GM18508 (cell line): ENCODE data around the gene PTGDS.

Experiments used
- ATAC-seq: cut with Tn5 transposase; IDR thresholded peaks from one replicate; pipeline ENCODE4 v1.9.1; 2021; ENCODE audit warnings: moderate number of reproducible peaks; ENCODE audit not compliant: insufficient read depth, unreplicated experiment

PTGDS gene

GRCh38 chr9:136972335-136972734, 5.0 kb upstream of the PTGDS start:
- no peak for ATAC-seq

GRCh38 chr9:136972743-136973142, 4.6 kb upstream of the PTGDS start:
- no peak for ATAC-seq

DNA sequence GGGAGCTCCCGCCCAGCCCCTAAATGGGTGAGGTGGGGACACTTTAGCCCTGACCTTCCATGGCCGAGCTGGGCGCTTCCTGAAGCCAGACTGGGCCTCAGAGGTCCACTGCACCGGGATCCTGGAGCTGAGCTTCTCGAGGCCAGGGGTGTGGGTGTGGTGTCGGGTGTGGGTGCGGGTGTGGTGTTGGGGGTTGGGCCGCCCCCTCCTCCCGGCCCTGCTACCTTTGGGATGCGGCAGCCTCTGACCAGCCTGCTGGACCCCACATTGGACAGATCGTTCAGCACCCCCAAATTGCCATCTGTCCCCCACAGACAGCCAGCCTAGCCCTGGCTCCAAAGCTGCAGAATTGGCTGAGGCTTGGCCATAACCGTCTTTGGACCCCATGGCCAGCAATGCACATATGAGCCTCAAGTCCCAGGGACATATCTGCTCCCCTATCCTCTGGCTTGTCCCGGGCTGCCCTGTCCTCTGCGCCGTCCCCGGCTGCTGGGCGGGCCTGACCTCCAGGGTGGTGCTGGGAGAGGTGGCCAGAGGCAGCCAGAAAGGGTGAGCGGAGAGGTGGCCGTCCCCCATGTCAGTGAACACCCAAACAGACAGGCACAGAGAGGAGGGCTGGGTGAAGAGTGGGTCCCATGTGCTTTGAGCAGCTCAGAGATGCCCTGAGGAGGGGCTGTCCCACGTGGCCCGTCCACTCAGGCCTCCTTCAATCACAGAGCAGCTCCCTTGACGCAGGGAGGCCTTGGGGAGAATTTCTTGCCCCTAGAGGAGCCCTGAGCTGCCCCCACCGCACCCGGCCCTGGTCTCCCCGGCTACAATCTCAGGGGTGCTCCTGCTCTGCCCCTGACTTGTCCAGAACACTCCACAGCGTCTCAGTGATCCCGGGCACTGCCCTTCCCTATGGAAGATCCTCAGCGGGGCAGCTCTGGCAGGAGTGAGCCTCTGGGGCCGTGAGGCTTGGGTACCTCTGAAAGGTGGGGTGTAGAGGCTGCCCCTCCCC, 3.4 kb upstream of the PTGDS start:
- ATAC-seq: no peak

- ATAC-seq: no peak
Observed at GRCh38 chr9:136974817-136975535, 2.3 kb upstream of the PTGDS start.

GRCh38 chr9:136975644-136976043, 1.7 kb upstream of the PTGDS start:
- ATAC-seq: no peak

DNA sequence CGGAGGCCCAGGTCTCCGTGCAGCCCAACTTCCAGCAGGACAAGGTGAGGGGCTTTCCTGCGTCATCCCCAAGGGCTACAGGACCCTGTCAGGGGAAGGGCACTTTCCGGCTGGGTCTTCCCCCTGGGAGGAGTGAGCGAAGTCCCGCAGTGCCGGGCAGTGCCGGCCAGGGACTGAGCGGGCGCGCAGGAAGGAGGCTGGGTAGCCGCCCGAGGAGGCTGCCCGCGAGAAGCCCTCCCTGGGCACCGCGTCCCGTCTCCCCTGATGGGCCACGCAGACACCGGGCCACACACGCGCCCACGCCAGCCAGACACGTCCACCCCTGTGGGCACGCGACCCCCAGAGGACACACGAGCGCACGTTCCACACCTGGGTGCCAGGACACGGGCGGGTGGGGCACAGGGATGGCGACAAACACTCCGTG, 357 bp downstream of the PTGDS start:
- ATAC-seq: no peak

- no peak for ATAC-seq
Observed at GRCh38 chr9:136978073-136978864, 965 bp downstream of the PTGDS start.

GRCh38 chr9:136978865-136979544, 1.7 kb downstream of the PTGDS start:
- no peak for ATAC-seq

- no peak for ATAC-seq
Observed at GRCh38 chr9:136979769-136980587, 2.7 kb downstream of the PTGDS start.

GRCh38 chr9:136980669-136981478, 3.6 kb downstream of the PTGDS start:
- ATAC-seq: no peak

- no peak for ATAC-seq
Observed at GRCh38 chr9:136981588-136982231, 4.4 kb downstream of the PTGDS start.

DNA sequence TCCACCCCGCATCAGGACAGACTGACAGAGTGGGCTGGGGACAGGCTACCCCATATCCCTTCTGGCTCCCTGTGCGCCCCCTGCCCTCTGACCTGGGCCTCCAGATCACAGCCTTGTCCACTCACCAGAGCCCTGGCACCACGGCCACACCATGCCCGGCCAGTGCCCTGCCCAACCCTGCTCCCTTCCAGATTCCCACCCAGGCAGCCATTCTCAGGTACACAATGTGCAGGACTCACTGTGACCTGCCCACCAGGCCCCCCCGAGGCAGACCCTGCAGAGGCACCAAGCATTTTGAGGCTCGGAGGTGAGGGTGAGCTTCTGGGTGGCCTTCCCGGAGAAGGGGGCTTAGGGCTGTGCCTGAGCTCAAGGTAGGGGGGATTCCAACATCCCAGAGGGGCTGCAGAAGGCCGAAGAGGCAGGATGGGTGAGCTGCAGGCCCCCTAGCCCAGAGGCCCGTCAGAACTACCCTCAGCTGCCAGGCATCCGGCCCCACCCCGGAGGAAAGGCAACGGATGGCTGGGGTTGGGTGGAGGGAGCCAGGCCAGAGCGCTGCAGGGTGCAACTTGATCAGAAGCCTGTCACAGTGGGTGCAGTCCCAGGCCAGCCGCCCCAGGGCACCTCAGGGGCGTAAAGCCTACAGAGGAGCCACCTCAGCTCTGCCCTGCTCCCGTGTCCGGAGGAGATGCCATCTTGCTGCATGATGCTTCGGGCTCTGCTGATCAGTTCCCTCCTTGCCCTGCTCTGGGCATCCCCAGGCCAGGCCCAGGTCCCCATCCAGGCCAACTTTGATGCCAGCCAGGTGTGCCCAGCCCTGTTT, 5.1 kb downstream of the PTGDS start, which contains the start of gene LCNL1:
TSS of gene LCNL1 (plus strand) at position 762 of the 820 bp plus-strand sequence. CDS start 594 bp downstream, outside the sequence.
- no peak for ATAC-seq

- no peak for ATAC-seq
Observed at GRCh38 chr9:136983167-136983566, 5.9 kb downstream of the PTGDS start.

DNA sequence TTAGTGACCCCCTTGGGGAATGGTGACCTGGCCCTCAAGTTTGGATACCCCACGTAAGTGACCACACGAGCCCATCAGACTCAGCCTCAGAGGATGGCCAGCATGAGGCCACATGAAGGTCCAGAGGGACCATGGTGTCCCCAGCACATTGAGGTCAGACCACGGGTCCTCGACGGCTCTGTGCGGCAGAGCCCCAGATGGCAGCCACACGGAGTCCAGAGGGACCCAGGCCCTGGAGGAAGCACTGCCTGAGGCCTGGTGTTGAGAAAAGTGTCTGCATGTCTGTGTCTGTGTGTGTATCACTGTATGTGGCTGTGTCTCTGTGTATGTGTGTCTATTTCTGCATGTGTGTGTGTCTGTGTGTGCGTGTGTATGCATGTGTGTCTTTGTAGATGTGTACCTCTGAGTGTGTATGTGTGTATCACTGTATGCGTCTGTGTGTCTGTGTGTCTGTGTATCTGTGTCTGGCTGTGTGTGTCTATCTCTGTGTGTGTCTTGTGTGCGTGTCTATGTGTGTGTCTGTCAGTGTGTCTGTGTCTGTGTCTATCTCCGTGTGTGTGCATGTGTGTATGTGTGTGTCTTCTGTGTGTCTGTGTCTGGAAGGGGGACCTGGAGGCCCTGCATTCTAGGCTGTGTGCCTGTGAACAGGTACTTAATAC, 6.5 kb downstream of the PTGDS start:
- no peak for ATAC-seq

GRCh38 chr9:136984464-136985026, 7.2 kb downstream of the PTGDS start:
- no peak for ATAC-seq

DNA sequence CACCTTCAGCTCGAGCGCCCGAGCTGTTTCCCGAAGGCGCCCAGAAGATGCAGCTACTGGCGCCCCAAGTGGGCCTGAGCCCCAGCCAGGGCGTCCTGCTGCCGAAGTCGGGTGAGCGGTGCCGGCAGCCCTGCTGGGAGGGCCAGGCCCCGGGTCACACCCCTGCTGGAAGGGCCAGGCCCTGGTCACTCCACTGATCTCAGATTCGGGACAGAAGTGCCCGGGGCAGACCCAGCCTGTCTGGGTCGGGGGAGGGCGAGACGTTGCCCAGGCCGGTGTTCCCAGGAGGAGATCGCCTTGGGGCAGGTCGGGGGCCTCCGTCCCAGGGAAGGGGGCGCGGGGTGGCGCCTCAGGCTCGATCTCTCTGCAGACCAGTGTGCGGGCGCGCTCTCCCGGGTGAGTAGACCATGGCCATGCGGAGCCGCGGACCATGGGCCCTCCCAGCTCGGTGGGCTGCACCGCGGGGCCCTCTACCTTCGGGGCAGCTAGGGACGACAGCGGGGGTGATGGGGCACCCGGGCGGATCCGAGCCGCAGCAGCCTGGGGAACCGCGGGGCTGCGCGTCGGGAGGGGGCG, 7.8 kb downstream of the PTGDS start:
- ATAC-seq: no peak
